Uterus (tissue), 4 donors: ENCODE measurements around the gene C1QTNF5. TPM values are rescaled to one million over a fixed set of nuclear protein-coding genes. Genes with fewer than 3 reads are reported as not detected.

Experiments used
- DNase-seq, 2 donors: peaks; one replicate each; pipeline ENCODE4 v3.0.0-alpha.2; 2019 to 2020
- H3K27ac ChIP-seq, 2 donors: fragments of 200-600 bp; sonication (generic); 1 replicate in 1 of 2; 2 replicates in 1 of 2; pipeline ENCODE4 v1.5.1; 2016 to 2018
- H3K27me3 ChIP-seq, 2 donors: fragments of 200-600 bp; sonication (generic); one replicate each; pipeline ENCODE4 v1.5.1; 2018 to 2019; ENCODE audit warnings: control low read depth in 1 of 2
- H3K36me3 ChIP-seq, 2 donors: fragments of 200-600 bp; sonication (generic); one replicate each; pipeline ENCODE4 v1.5.1; 2019; ENCODE audit warnings: control low read depth in 1 of 2
- H3K4me1 ChIP-seq, 2 donors: fragments of 200-600 bp; sonication (generic); one replicate each; pipeline ENCODE4 v1.5.1; 2018 to 2019; ENCODE audit warnings: control low read depth in 1 of 2
- H3K4me3 ChIP-seq, 2 donors: fragments of 200-600 bp; sonication (generic); 1 replicate in 1 of 2; 2 replicates in 1 of 2; pipeline ENCODE4 v1.5.1; 2018 to 2019; ENCODE audit warnings: mild to moderate bottlenecking in 1 of 2
- H3K9me3 ChIP-seq, 2 donors: fragments of 200-600 bp; sonication (generic); one replicate each; pipeline ENCODE4 v1.5.1; 2019; ENCODE audit warnings: control low read depth in 1 of 2
- CTCF ChIP-seq, 4 experiments: fragments of 200-600 bp in 2 of 4; fragments of 450-650 bp in 2 of 4; sonication (generic) in 2 of 4; IDR thresholded peaks; one replicate each; pipeline ENCODE4 v1.5.1; 2016 to 2019; ENCODE audit warnings: antibody characterized with exemption in 4 of 4, mild to moderate bottlenecking in 2 of 4, moderate library complexity in 1 of 4
- POLR2A ChIP-seq, 2 donors: fragments of 450-650 bp; IDR thresholded peaks; one replicate each; pipeline ENCODE4 v1.6.1; 2016; ENCODE audit warnings: antibody characterized with exemption in 2 of 2, mild to moderate bottlenecking in 1 of 2, moderate library complexity in 1 of 2
- intact Hi-C: fragments of 100-400 bp; cut with DNase I; formaldehyde crosslinking; loops from one replicate; pipeline ENCODE4 v1.15.1; 2023; ENCODE audit warnings: low total_unique reads
- total RNA-seq, 4 donors: library from RNA; depleted of rRNA in 3 of 4; stranded (reverse); fragments of >200 nt in 3 of 4; gene quantifications; one replicate each; pipeline versions ENCODE4 v1.1.0 to v1.2.4, GENCODE V29; 2014 to 2023
- donor health status: DM: yes; HTN: yes; CAD: no.

C1QTNF5 gene
- total RNA-seq, 4 donors from 2014 or later = 6.5 to 40.2 (median 35.7) TPM

- Histone ChIP-seq H3K27me3 (no peaks in the 10 kb centered on the region), H3K27ac (peak within 1 kb of the TSS; percentile 93 to 94), H3K4me1 (peaks cover 0 to 6% of the 10 kb centered on the region in 2 donors), H3K9me3 (no peaks in the 10 kb centered on the region), H3K36me3 (no peaks in the 10 kb centered on the region), H3K4me3 (peak within 1 kb of the TSS; percentile 58 to 67)
- intact Hi-C loops = no loop called here
- DNase-seq = peak; percentile 57 to 64
- TF ChIP-seq CTCF (IDR thresholded peaks at IDR 0.05) (peak in 1 of 4 experiments; percentile 14), POLR2A (IDR thresholded peaks at IDR 0.05) (peak; percentile 38 to 71)
Observed at GRCh38 chr11:119316729-119317591, 23.7 kb downstream of the C1QTNF5 start, which contains the start of gene MCAM. Gene MCAM (minus strand): TSS chr11:119317130. CDS start chr11:119317101, 29 bp downstream.

- peak overlapping the region; percentile 93 to 94 for H3K27ac ChIP-seq
- peak in 1 of 2 donors; percentile 4 for TF ChIP-seq POLR2A (IDR thresholded peaks at IDR 0.05)
- TF ChIP-seq CTCF (IDR thresholded peaks at IDR 0.05) = no peak
- intact Hi-C loops = no loop called here
- peak overlapping the region; percentile 58 to 67 for H3K4me3 ChIP-seq
- peak; percentile 57 to 61 for DNase-seq
- H3K4me1 ChIP-seq = no peaks in the 10 kb centered on the region
- no peaks in the 10 kb centered on the region for H3K36me3 ChIP-seq
- H3K27me3 ChIP-seq = no peaks in the 10 kb centered on the region
- no peaks in the 10 kb centered on the region for H3K9me3 ChIP-seq
Observed at GRCh38 chr11:119316016-119316728, 24.5 kb downstream of the C1QTNF5 start.

GRCh38 chr11:119315131-119316015 is 25.3 kb downstream of the C1QTNF5 start:
- Histone ChIP-seq H3K4me3 (peak overlapping the region; percentile 58 to 67), H3K9me3 (no peaks in the 10 kb centered on the region), H3K27me3 (no peaks in the 10 kb centered on the region), H3K27ac (peak overlapping the region; percentile 93 to 94), H3K4me1 (no peaks in the 10 kb centered on the region), H3K36me3 (no peaks in the 10 kb centered on the region)
- intact Hi-C loops = no loop called here
- peak in 1 of 2 donors; percentile 40 for DNase-seq
- TF ChIP-seq POLR2A (IDR thresholded peaks at IDR 0.05) (no peak), CTCF (IDR thresholded peaks at IDR 0.05) (peak in 1 of 4 experiments; percentile 21)

GRCh38 chr11:119314726-119315125 is 26.0 kb downstream of the C1QTNF5 start:
- H3K4me3 ChIP-seq = peak overlapping the region in 1 of 2 donors; percentile 67
- H3K36me3 ChIP-seq = no peaks in the 10 kb centered on the region
- intact Hi-C loops = no loop called here
- H3K27me3 ChIP-seq = no peaks in the 10 kb centered on the region
- no peak for TF ChIP-seq POLR2A (IDR thresholded peaks at IDR 0.05)
- no peak for TF ChIP-seq CTCF (IDR thresholded peaks at IDR 0.05)
- H3K9me3 ChIP-seq = no peaks in the 10 kb centered on the region
- H3K27ac ChIP-seq = peak overlapping the region; percentile 93 to 94
- DNase-seq = no peak
- H3K4me1 ChIP-seq = no peaks in the 10 kb centered on the region
